HG03097 (cell line): ENCODE results near the gene PTPRJ.

Source experiments
- ATAC-seq: cut with Tn5 transposase; IDR thresholded peaks from one replicate; pipeline ENCODE4 v1.9.1; 2021; ENCODE audit not compliant: unreplicated experiment, low FRiP score

Gene PTPRJ

GRCh38 chr11:48034926-48035871 is 54.8 kb downstream of the PTPRJ start:
- no peak for ATAC-seq

GRCh38 chr11:48036011-48036410 is 55.7 kb downstream of the PTPRJ start:
- no peak for ATAC-seq

GRCh38 chr11:48036466-48036865 is 56.1 kb downstream of the PTPRJ start:
- ATAC-seq, result no peak

GRCh38 chr11:48037709-48038468 is 57.5 kb downstream of the PTPRJ start:
- no peak for ATAC-seq

- ATAC-seq, result no peak
Observed at GRCh38 chr11:48040830-48041444, 60.6 kb downstream of the PTPRJ start.

- ATAC-seq, result no peak
Observed at GRCh38 chr11:48041877-48042695, 61.7 kb downstream of the PTPRJ start.

- no peak for ATAC-seq
Observed at GRCh38 chr11:48043111-48043990, 63.0 kb downstream of the PTPRJ start.

- no peak for ATAC-seq
Observed at GRCh38 chr11:48043991-48044512, 63.7 kb downstream of the PTPRJ start.

- ATAC-seq, result no peak
Observed at GRCh38 chr11:48044577-48044976, 64.2 kb downstream of the PTPRJ start.

GRCh38 chr11:48045536-48045935 is 65.2 kb downstream of the PTPRJ start:
- ATAC-seq, result no peak

- no peak for ATAC-seq
Observed at GRCh38 chr11:48047616-48048015, 67.3 kb downstream of the PTPRJ start.

GRCh38 chr11:48049036-48049435 is 68.7 kb downstream of the PTPRJ start:
- no peak for ATAC-seq

GRCh38 chr11:48050304-48050703 is 69.9 kb downstream of the PTPRJ start:
- no peak for ATAC-seq

GRCh38 chr11:48051217-48051830 is 71.0 kb downstream of the PTPRJ start:
- ATAC-seq, result no peak

GRCh38 chr11:48052183-48053044 is 72.1 kb downstream of the PTPRJ start:
- no peak for ATAC-seq

GRCh38 chr11:48054994-48055291 is 74.6 kb downstream of the PTPRJ start:
- ATAC-seq, result no peak

GRCh38 chr11:48055292-48056132 is 75.2 kb downstream of the PTPRJ start:
- no peak for ATAC-seq
